GM23248 (cell line): ENCODE measurements around the gene PTOV1.

Source experiments
- EZH2 ChIP-seq: fragments of 200-600 bp; sonication (generic); IDR thresholded peaks from 2 replicates; pipeline ENCODE4 v1.6.1; 2018; ENCODE audit warnings: antibody characterized with exemption, mild to moderate bottlenecking; ENCODE audit not compliant: insufficient read depth, poor library complexity, severe bottlenecking
- EZH2phosphoT487 ChIP-seq: fragments of 200-600 bp; sonication (generic); IDR thresholded peaks from 2 replicates; pipeline ENCODE4 v1.6.1; 2018; ENCODE audit warnings: antibody characterized with exemption, moderate library complexity, mild to moderate bottlenecking, low read depth; ENCODE audit not compliant: insufficient read depth

DNA sequence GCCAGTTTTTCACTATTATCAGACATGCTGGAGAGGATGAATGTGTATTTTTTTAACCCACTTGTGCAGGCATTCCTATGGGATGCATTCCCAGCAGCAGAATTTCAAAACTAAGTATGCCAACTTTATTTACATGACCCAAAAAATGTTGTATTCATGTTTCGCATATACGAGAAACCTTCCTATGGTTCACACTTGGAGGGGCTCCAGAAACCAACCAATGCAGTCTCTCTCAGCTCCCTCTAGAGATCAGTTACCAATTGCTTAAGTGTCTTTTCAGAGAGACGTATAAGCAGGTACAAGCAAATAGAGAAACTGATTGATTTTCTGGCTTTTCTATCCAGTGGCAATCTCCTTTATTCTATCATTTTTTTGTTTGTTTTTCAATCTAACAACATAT is 5.5 kb upstream of the PTOV1 start:
- TF ChIP-seq EZH2: no peak
- no peak for TF ChIP-seq EZH2phosphoT487
